CD4-positive, alpha-beta T cell treated with Interleukin-6 for 4 hours (primary cell): Measurements from ENCODE around the gene INAFM2.

Experiments used
- DNase-seq: peaks from one replicate; pipeline ENCODE4 v3.0.0-alpha.2; 2020; ENCODE audit warnings: mixed read lengths

INAFM2 gene

DNA sequence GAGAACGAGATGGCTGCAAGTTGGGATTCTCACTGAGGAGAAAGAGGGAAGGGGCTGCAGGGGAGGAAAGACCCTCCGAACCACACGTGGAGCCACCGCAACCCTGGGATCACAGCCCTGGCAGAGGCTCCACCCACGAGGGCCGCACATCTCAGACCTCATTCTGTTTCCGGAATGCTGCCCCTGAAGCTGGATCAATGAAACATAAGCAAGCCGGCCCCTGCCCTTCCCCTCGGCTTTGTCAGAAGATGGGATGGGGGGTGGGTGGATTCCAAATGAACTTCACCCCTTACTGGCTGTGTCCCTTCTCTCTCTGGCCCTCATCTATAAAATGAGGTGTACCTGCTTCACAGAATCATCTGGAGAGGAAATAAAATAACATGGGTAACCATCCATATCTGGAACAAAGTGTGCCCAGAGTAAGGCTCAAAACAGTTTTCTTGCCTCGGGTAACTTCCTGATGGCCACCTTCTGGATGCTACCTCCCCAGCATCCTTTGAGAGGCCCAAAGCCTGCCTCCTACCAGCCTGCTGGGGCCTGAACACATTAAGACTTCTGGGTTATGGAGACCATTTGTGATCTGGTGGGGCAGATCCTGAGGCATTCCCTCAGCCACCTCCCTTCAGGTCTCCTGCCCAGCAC, 21.9 kb downstream of the INAFM2 start:
- DNase-seq: no peak

DNA sequence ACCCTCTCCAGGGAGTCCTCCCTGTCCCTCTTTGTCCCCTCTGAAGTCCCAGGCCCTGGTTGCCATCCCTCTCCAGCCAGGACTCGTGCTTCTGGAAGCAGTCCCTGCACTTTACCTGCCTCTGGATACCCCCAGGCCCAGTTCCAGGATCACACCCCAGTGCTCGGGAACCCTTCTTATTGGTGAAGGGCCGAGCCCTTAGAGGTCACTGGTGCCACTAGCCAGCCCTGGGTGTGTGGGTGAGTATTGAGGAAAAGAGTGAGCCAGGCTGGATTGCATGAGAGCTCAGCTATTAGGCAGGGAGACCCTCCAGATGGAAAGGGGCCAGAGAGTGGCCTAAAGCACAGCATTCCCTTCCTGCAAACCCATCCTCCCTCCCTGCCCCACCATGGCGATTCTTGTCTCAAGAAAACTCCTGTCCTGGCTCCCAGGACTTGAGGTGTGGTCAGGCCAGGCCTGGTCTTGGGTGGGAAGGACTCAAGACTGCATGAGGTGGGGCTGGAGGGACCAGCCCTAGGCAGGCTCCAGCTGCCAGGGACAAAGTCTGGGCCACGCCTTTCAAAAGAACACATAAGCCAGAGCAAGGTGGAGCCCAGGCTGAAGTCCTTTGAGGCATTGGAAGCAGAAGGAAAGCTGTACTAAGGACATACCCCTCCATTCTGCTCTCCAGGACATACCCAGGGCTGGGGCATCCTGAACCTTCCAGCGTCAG, 22.5 kb downstream of the INAFM2 start:
- DNase-seq: no peak

DNA sequence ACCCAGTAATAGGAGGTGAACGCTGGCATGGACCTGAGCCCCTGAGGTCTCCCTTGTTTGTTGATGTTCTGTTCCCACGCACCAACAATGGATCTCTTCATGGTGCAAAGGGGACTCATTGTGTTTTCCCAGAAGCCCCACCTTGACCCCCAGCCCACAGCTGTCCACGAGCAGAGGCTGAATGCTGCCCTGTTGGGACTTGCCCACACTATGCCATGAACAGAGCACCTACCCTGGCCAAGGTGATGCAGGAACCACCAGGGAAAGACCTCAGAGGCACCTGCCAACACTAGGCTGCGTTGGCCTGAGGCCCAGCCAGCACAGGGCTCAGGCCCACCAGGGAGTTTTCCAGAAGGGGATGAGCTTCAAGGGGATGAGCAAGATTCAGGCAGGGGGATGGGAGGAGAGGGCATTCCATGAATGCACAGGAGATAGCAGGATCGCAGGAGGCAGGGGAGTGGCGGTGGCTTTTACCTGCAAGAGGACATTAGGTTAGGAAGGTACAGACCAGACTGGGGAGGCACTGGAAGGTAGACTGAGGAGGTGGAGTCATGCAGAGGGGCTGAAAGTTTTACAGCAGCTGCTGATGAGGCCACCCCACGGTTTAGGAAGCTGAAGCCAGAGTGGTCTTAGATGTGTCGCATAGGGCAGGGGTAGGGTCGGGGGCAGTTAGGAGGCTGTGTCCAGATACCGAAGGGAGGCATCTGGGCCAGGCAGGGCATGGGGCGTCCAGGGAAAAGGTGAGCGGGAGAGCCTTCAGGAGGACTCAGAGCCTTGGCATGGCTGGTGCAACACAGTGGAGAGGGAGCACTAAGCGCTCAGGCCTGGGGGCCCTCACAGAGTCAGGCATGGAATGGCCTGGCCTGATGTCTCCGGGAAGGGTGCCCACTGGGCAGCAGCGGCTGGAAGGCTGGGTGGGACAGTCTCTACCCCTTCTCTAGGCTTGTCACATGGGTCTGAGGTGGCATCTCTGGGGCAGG, 23.4 kb downstream of the INAFM2 start:
- DNase-seq: no peak

DNA sequence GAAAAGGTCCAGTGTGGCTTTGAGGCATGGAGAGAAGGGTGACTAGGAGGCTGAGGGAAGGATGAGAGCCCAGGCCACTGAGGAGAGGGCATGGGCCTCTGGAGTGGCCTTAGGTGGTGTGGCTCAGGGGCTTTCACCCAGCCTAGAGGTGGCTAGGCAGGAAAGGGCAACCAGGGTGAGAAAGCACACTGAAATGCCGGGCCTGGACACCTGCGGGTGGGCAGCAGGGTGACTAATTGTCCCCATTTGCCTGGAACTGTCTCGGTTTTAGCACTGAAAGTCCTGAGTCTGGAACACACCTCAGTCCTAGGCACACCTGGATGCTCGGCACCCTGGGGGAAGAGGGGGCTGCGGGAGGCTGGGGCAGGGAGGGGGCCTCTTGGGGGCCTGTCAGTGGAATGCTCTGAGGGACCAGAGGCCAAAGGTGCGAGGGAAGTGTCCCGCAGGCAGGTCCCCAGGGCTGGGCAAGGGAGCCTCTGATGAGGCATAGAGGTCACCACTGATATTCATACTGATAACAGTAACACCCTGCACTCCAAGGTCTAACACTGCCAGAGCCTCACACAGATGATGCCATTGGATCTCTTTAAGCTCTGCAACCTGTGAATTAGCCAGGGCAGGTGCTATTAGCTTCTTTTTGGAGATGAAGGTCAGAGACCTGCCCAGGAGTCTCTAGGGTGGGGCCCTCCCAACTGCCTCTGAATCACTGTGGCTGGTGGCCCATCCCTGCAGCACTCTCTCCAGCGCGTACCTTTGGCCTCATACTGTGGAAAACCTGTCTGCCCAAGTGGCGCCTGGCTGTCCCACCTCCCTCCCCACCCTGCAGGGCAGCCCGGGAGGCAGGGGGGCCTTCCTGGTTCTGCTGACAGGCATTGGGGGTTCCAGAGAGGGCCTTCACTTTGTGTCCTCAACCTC, 24.3 kb downstream of the INAFM2 start:
- DNase-seq: no peak

DNA sequence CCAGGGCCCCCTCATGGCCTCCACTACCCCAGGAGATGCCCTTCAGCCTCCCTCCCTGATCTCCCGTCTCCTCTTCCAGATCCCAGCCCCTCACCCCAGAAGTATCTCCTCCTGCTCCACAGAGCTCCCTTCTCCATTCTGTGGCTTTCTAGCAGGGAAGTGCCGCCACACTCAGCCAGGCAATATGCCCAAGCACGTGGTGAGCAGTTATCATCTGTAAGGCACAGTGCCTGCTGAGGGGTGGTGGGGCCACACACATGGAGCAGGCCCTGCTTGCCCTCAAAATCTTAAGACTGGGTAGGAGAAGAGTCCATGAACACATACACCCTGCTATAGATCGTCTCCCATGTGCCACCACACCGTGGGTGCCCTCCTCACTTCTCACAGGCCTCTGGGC, 25.0 kb downstream of the INAFM2 start:
- no peak for DNase-seq

DNA sequence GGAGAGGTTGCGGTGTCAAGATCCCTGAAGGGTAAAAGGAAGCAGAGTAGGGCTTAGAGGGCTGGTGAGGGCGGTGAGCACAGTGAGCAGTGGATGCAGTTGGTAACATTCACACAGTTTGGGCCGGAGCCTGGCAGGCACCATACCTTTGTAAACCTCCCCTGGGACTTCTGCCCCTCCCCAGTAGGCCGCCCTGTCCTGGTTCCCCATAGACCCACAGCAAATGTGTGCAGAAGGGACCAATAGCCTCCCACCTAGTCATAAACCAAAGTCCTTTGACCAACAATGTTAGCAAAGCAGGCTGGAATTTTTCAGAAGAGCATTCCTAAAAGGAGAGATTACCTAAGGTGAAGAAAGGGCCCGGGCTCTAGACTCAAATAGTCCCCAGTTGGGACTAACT, 25.7 kb downstream of the INAFM2 start:
- DNase-seq: no peak

DNA sequence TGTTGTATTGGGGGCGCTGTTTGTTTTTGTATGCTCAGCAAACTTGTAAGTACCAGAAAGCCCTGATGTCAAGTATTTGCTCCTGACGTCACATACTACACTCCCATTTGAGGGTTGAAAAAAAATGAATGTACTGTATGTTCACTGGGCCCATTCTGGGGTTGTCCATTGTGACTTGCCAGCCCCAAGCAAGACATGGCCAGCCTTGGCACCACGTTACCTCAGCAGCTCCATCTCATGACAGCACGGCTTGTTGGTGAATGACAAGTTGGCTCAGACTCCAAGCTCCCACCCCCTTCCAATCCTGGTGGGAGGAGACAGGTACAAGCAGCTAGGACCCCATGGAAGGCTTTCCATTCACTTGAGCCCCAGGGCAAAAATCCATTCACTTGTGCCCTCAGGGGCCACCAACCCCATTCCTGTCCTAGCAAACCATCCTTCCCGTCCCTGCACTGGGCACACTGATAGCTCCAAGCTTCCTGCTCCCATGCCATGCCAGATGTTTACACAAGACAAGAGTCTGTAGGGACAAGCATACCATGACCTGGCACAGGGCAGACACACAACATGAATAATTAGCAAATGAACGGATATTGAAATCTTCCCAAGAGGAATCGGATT, 28.9 kb downstream of the INAFM2 start:
- DNase-seq: no peak

DNA sequence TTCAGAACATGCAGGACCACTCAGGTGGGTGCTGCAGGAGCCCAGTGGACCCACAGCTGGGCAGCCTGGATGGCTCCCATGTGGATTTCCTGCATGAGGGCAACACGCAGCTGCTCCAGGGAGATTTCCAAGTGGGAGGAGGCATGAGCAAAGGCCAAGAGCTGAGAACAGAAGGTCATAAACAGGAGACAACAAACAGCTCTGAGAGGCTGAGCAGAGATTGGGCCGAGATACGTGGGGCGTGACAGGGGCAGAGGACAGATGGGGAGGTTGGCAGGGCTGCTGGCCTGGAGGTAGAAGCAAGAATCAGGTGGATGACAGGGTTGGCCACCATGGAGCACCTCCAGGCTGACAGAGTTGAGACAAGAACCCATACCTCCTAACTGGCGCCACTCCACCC, 30.2 kb downstream of the INAFM2 start:
- no peak for DNase-seq

DNA sequence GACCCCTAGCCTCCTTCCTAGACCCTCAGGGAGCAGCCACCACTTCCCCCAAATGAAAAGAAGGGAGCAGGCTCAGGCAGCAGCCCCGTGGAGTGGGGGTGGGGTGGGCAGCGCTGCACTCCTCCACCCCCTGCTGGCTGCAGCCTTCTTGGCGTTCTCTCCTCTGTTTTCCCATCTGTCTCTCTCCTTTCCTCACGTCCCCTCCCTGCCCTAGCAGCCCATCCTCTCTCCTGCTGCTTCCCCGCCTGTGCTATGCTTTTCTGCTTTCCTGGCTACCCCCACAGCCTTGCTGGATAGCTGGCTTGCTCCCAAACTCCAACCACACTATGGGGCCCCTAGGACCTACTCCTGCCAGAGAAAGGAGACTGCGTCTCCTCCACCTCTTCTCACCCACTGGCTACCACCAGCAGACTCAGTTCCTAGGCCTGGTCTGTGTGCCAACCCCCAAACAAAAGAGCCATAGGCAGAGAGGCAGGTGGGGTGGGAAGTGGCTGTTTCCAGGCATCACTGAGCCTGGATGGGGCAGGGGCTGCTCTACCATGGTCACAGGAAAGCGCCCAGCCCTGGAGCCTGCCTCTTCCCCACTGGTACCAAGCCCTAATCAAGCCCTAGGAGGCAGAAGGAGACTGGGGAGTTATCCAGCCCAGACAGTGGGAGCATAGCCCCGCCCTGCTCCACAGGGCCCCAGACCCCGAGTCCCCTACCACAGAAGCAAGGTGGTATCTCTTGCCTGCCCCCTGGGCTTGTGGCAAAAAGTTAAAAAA, 31.1 kb downstream of the INAFM2 start:
- no peak for DNase-seq

DNA sequence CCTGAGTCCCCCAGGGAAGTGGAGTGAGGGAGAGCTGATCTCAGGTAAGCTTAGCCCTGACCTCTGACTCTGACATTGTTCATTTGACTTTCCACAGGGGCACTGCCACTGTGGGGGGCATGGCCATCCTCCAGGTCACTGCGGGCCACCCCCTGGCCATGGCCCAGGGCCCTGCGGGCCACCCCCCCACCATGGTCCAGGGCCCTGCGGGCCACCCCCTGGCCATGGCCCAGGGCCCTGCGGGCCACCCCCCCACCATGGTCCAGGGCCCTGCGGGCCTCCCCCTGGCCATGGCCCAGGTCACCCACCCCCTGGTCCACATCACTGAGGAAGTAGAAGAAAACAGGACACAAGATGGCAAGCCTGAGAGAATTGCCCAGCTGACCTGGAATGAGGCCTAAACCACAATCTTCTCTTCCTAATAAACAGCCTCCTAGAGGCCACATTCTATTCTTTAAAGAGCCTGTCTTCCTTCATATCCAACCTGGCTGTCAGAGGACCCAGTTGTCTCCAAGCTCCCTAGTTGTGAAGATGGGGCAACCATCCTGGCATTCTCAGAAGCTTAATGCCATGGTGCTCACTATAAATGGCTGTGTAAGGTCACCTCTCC, 32.6 kb downstream of the INAFM2 start:
- DNase-seq: no peak

DNA sequence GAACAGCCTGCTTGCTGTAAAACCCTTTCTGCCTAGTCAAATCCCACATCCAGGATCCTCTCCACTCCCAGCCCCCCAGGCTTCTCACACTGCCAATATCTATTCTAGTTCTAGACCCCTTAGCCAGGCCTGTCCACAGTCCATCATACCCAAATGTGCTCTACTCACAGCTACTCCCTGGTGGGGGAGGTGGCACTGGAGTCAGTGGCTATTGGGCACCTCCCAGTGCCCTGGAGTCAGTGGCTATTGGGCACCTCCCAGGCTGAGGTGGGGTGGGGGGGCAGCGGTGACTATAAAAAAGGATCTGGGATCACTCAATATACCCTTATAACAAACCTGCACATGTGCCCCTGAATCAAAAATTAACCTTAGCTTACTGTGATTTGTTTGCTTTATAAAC, 33.8 kb downstream of the INAFM2 start:
- no peak for DNase-seq

DNA sequence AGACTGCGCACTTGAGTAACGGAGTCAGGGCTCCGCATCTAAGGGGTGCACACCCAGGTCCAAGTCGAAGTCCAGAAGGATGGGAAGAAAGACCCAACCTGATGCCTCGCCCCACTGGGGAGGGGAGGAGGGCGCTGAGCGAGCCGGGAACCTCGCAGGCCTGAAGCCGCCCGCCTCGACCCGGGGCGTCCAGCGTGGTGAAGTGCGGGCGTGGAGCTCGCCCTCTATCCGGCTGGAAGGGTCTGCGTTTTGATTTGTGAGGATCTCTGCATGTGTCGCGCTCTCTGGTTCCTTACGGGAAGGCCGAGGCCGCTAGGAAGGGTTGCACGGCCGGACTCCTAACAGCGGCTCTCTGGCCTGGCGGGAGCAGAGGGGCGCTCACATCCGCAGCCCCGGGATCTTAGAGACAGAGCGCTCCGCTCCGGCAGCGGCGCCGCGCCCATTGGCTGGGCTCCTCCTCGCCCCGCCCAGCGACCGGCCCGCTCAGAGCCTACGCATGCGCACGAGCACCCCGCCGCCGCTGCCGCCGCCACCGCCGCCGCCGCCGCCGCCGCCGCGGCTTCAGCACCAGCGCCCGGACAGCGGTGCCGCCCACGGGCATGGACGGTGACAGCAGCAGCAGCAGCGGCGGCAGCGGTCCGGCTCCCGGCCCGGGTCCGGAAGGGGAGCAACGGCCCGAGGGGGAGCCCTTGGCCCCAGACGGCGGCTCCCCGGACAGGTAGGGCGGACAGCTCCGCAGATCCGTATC, 34.4 kb downstream of the INAFM2 start, which contains the start of gene DISP2:
DISP2 (plus strand) TSS at position 497 of the 748 bp plus-strand sequence; CDS start at position 600, 103 bp downstream.
- DNase-seq: peak; percentile 92

DNA sequence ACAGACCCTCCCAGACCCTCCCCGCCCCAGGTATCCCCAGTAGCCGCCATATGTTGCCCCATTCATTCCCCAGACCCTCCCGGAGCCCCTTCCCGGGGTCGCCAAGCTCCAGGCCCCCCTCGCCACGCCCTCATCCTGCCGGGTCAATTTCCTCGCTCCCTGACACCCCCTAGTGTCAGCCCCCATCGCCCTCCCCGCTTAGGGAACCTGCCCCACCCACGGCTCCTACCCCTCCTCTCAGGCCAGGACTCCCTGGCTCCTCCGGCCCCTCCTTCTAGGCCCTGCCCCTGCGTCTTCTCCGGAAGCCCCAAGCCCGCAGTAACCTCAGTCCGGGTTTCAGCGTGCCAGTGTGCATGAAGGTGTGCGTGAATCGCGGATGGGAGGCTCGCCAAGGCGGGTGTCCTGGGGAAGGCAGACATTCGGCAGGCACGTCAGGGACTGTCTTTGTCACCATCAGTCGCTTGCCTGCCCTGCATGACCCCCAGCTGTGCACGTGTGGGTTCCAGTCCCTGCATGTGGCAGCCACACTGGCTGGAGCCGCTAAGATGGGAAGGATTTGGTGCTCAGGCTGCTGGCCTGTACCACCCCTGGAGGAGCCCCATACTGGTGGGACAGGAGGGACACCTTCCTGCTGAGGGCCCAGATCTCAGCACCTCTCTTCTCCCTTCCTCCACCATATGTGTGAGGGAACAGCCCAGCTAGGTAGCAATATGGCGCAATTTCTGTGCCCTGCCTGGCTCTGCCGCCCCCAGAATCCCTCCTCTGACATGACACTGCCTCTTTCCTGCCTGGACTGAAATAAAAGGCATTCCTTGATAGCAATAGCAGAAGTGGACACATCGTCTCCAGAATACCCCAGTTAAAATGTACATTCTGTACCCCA, 35.2 kb downstream of the INAFM2 start:
- DNase-seq: peak; percentile 54

DNA sequence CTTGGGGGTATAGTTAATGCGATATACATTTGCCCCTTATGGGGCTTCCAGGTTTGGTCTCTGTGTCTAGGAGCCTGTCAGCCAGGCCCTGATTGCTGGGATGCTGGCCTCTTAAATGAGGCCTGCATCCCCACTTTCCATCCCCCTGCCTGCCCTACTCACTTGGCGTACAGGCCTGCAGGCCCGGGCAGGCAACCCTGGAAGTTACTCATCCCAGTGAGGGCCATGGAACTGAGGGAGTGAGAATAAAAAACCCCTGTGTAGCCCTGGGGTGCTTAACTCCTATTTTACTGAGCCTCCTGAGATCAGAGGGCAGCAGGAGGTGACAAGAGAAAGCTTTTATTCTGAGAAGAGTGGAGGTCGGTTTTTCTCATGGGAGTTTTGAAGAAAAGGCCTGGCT, 36.5 kb downstream of the INAFM2 start:
- DNase-seq: no peak

DNA sequence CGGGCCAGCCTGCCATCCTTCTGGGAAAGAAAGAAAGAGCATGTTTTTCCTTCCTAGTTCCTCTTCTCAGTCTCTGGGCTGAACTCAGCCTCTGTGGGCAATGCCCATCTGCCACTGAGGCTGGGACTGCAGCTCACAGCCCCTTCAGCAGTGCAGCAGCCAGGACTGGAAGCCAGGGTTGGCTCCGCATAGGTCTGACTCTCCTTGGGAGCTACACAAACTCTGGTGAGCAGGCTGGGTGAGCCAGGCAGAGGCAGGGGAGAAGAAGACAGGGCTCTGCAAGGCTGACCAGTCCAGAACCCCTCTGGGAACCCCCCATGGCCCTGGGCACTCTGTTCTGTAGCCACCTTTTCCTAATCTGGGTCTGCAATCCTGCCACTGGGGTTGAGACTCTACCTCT, 38.1 kb downstream of the INAFM2 start:
- no peak for DNase-seq

DNA sequence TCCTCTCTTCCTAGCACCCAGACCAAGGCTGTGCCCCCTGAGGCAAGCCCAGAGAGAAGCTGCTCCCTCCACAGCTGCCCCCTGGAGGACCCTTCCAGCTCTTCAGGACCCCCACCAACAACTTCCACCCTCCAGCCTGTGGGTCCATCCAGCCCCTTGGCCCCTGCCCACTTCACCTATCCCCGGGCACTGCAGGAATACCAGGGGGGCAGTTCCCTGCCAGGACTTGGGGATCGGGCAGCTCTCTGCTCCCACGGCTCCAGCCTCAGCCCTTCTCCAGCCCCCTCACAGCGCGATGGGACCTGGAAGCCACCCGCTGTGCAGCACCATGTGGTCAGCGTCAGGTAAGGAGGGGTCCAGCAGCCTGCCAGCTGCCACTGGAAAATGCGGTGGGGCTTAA, 40.1 kb downstream of the INAFM2 start:
- DNase-seq: no peak

DNA sequence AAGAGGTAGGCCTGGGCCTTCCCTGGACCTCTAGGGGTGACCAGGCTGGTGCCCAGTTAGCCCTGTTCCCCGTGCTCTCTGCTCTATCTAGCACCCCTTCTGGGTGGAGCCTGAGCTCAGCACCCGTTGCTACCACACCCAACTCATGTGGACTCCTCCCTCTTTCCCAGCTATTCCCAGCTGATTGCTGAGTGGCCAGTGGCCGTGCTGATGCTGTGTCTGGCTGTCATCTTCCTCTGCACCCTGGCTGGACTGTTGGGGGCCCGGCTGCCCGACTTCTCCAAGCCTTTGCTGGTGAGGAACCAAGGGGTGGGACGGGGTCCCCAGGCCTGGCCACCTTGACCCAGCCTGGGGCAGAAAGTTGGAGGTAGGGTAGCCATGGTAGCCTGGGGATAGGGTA, 40.8 kb downstream of the INAFM2 start:
- no peak for DNase-seq

DNA sequence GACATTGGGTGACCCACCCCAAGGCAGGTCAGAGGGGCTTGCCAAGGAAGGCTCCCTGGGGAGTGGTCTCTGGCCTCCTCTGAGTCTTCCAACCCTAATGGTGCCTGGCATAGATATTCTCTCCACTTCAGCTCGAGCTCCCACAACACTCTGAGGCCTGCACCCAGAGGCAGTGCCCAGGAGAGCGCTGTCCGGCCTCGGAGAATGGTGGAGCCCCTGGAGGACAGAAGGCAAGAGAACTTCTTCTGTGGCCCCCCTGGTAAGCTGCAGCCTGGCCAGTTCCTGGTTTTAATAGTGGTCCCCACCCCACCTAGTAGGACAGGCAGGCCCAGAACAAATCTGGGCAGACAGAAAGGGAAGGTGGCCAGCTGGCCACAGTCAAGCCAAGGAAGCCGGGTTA, 41.5 kb downstream of the INAFM2 start:
- DNase-seq: no peak
